HepG2 (cell line): ENCODE results near the gene NCAPD2. TPM values are rescaled to one million over a fixed set of nuclear protein-coding genes. Genes with fewer than 3 reads are reported as not detected.

Experiments used
- MED13 ChIP-seq: sonication (generic); formaldehyde crosslinking; IDR thresholded peaks from 2 replicates; pipeline ENCODE4 v1.5.0; 2020; ENCODE audit warnings: missing genetic modification reagents
- MEIS2 ChIP-seq: sonication (generic); formaldehyde crosslinking; IDR thresholded peaks from 2 replicates; pipeline ENCODE4 v1.9.0; 2021; ENCODE audit warnings: mild to moderate bottlenecking, missing genetic modification reagents
- NAIF1 ChIP-seq: sonication (generic); formaldehyde crosslinking; IDR thresholded peaks from 2 replicates; pipeline ENCODE4 v1.5.0; 2020; ENCODE audit warnings: mild to moderate bottlenecking, missing genetic modification reagents, borderline replicate concordance
- RAD51 ChIP-seq: fragments of 450-650 bp; IDR thresholded peaks from 2 replicates; pipeline ENCODE4 v1.6.1; 2016; ENCODE audit warnings: borderline replicate concordance
- SPEN ChIP-seq: sonication (generic); formaldehyde crosslinking; IDR thresholded peaks from 2 replicates; pipeline ENCODE4 v1.5.1; 2020; ENCODE audit warnings: low read depth, mild to moderate bottlenecking, missing genetic modification reagents
- TSC22D2 ChIP-seq: sonication (generic); formaldehyde crosslinking; IDR thresholded peaks from 2 replicates; pipeline ENCODE4 v1.5.1; 2020; ENCODE audit warnings: missing genetic modification reagents, mild to moderate bottlenecking, borderline replicate concordance
- ZBTB34 ChIP-seq: sonication (generic); formaldehyde crosslinking; IDR thresholded peaks from 2 replicates; pipeline ENCODE4 v1.8.0; 2022; ENCODE audit warnings: mild to moderate bottlenecking, missing genetic modification reagents
- ZNF124 ChIP-seq: sonication (generic); formaldehyde crosslinking; IDR thresholded peaks from 2 replicates; pipeline ENCODE4 v1.4.0; 2020; ENCODE audit warnings: missing genetic modification reagents
- ZNF547 ChIP-seq: sonication (generic); formaldehyde crosslinking; IDR thresholded peaks from 2 replicates; pipeline ENCODE4 v1.5.1; 2020; ENCODE audit warnings: mild to moderate bottlenecking, missing genetic modification reagents
- ZNF800 ChIP-seq: sonication (generic); formaldehyde crosslinking; IDR thresholded peaks from 2 replicates; pipeline ENCODE4 v1.4.0; 2020; ENCODE audit warnings: missing genetic modification reagents
- polyA plus RNA-seq, 8 experiments: library from polyadenylated mRNA; depleted of rRNA in 3 of 8; stranded (reverse) in 7 of 8; unstranded in 1 of 8; fragments of >200 nt; fragmentation: Illumina TruSeq in 4 of 8; extraction: Trizol in 4 of 8; gene quantifications; 2 replicates each; pipeline versions ENCODE4 v1.2.1 to v1.2.3, GENCODE V29; 2011 to 2016; ENCODE audit warnings: low read depth in 4 of 8, missing spikeins in 1 of 8, mixed read lengths in 1 of 8; ENCODE audit not compliant: insufficient read depth in 1 of 8
- total RNA-seq, 5 experiments: library from RNA; depleted of rRNA; stranded (reverse); fragments of >200 nt; fragmentation: Illumina TruSeq; extraction: Trizol; gene quantifications; 2 replicates each; pipeline ENCODE4 v1.2.3, GENCODE V29; 2016; ENCODE audit warnings: low read depth in 1 of 5
- TF ChIP-seq, protein P1 (sequence below): IDR thresholded peaks from 2 replicates; pipeline ENCODE4 v1.6.1; 2016; ENCODE audit warnings: low read depth, missing genetic modification reagents, missing compliant biosample characterization
- TF ChIP-seq, protein P2 (sequence below): sonication (generic); formaldehyde crosslinking; IDR thresholded peaks from 2 replicates; pipeline ENCODE4 v1.5.0; 2020; ENCODE audit warnings: mild to moderate bottlenecking, missing genetic modification reagents, borderline replicate concordance

NCAPD2 gene
- total and polyA plus RNA-seq, 2 of the 13 experiments (the other 11 are each of a cell fraction or from before 2014, with no cell fraction given), result 51.1 to 65.6 TPM

DNA sequence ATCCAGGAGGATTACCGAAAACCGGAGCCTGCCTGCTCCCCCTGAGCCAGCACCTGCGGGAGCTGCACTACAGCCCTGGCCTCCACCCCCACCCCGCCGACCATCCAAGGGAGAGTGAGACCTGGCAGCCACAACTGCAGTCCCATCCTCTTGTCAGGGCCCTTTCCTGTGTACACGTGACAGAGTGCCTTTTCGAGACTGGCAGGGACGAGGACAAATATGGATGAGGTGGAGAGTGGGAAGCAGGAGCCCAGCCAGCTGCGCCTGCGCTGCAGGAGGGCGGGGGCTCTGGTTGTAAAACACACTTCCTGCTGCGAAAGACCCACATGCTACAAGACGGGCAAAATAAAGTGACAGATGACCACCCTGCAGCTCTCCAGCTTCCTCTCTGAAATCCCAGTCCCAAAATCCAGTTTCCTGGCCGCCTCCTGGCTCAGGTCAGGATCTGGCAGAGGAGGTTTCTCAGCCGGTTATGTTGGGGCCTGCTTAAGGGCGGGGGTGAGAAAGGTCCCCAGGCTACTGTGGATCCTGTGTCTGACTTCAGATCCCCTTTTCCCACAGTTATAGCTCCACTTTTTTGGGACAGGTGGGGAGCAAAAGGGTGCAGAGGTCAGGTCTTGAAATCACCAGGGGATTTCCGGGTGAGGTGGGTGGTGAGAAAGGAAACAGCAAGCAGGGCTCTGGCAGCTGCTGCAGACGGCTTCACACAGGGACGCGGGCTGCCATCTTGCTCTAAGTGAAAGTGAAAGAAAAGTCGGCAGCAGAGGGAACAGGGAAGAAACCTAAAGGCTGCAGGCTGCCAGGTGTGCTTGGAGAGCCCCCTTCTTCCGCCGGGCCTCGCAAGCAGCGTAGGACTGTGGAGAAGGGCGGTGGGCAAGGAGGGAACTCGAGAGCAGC is 42.3 kb upstream of the NCAPD2 start, which contains the start of gene TAPBPL (continued):
- TF ChIP-seq, protein P1, sequence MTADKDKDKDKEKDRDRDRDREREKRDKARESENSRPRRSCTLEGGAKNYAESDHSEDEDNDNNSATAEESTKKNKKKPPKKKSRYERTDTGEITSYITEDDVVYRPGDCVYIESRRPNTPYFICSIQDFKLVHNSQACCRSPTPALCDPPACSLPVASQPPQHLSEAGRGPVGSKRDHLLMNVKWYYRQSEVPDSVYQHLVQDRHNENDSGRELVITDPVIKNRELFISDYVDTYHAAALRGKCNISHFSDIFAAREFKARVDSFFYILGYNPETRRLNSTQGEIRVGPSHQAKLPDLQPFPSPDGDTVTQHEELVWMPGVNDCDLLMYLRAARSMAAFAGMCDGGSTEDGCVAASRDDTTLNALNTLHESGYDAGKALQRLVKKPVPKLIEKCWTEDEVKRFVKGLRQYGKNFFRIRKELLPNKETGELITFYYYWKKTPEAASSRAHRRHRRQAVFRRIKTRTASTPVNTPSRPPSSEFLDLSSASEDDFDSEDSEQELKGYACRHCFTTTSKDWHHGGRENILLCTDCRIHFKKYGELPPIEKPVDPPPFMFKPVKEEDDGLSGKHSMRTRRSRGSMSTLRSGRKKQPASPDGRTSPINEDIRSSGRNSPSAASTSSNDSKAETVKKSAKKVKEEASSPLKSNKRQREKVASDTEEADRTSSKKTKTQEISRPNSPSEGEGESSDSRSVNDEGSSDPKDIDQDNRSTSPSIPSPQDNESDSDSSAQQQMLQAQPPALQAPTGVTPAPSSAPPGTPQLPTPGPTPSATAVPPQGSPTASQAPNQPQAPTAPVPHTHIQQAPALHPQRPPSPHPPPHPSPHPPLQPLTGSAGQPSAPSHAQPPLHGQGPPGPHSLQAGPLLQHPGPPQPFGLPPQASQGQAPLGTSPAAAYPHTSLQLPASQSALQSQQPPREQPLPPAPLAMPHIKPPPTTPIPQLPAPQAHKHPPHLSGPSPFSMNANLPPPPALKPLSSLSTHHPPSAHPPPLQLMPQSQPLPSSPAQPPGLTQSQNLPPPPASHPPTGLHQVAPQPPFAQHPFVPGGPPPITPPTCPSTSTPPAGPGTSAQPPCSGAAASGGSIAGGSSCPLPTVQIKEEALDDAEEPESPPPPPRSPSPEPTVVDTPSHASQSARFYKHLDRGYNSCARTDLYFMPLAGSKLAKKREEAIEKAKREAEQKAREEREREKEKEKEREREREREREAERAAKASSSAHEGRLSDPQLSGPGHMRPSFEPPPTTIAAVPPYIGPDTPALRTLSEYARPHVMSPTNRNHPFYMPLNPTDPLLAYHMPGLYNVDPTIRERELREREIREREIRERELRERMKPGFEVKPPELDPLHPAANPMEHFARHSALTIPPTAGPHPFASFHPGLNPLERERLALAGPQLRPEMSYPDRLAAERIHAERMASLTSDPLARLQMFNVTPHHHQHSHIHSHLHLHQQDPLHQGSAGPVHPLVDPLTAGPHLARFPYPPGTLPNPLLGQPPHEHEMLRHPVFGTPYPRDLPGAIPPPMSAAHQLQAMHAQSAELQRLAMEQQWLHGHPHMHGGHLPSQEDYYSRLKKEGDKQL (CRISPR knock-in tag), result no peak
- TF ChIP-seq NAIF1 (CRISPR knock-in tag) (peak; percentile 54; the same call in 1 of the 2 replicates), TSC22D2 (0 out of 2 replicates have a peak, but pooled peaks have one; percentile 20), RAD51 (peak; percentile 39; the same call in 1 of the 2 replicates), MEIS2 (CRISPR knock-in tag) (peak; percentile 28; the same call in 1 of the 2 replicates), ZNF547 (CRISPR knock-in tag) (peak; percentile 68; the same call in 1 of the 2 replicates), ZBTB34 (CRISPR knock-in tag) (peak; percentile 51; the same call in 1 of the 2 replicates), ZNF800 (0 out of 2 replicates have a peak, but pooled peaks have one; percentile 23), SPEN (CRISPR knock-in tag) (peak; percentile 20; the same call in 1 of the 2 replicates), ZNF124 (no peak), MED13 (CRISPR knock-in tag) (peak; percentile 8; the same call in 1 of the 2 replicates)
- TF ChIP-seq, protein P2, sequence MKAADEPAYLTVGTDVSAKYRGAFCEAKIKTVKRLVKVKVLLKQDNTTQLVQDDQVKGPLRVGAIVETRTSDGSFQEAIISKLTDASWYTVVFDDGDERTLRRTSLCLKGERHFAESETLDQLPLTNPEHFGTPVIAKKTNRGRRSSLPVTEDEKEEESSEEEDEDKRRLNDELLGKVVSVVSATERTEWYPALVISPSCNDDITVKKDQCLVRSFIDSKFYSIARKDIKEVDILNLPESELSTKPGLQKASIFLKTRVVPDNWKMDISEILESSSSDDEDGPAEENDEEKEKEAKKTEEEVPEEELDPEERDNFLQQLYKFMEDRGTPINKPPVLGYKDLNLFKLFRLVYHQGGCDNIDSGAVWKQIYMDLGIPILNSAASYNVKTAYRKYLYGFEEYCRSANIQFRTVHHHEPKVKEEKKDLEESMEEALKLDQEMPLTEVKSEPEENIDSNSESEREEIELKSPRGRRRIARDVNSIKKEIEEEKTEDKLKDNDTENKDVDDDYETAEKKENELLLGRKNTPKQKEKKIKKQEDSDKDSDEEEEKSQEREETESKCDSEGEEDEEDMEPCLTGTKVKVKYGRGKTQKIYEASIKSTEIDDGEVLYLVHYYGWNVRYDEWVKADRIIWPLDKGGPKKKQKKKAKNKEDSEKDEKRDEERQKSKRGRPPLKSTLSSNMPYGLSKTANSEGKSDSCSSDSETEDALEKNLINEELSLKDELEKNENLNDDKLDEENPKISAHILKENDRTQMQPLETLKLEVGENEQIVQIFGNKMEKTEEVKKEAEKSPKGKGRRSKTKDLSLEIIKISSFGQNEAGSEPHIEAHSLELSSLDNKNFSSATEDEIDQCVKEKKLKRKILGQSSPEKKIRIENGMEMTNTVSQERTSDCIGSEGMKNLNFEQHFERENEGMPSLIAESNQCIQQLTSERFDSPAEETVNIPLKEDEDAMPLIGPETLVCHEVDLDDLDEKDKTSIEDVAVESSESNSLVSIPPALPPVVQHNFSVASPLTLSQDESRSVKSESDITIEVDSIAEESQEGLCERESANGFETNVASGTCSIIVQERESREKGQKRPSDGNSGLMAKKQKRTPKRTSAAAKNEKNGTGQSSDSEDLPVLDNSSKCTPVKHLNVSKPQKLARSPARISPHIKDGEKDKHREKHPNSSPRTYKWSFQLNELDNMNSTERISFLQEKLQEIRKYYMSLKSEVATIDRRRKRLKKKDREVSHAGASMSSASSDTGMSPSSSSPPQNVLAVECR (CRISPR knock-in tag), result peak; percentile 52; the same call in 1 of the 2 replicates
